Prostate gland (tissue), 2 donors: Measurements from ENCODE around the gene RABGAP1L. TPM values are rescaled to one million over a fixed set of nuclear protein-coding genes. Genes with fewer than 3 reads are reported as not detected.

Experiments
- DNase-seq: peaks from one replicate; pipeline ENCODE4 v3.0.0-alpha.2; 2019; ENCODE audit warnings: low spot score
- H3K27ac ChIP-seq, 2 donors: fragments of 200-600 bp; sonication (generic); 2 replicates each; pipeline ENCODE4 v1.5.1; 2017 to 2019
- H3K27me3 ChIP-seq: fragments of 200-600 bp; sonication (generic); replicated peaks from 2 replicates; pipeline ENCODE4 v1.5.1; 2019; ENCODE audit not compliant: insufficient read depth
- H3K36me3 ChIP-seq, 2 donors: fragments of 200-600 bp; sonication (generic); 1 replicate in 1 of 2; 2 replicates in 1 of 2; pipeline versions ENCODE4 v1.5.1 to v1.8.1; 2017 to 2019
- H3K4me1 ChIP-seq: fragments of 200-600 bp; sonication (generic); replicated peaks from 2 replicates; pipeline ENCODE4 v1.5.1; 2019
- H3K4me3 ChIP-seq, 2 donors: fragments of 200-600 bp; sonication (generic); 2 replicates each; pipeline ENCODE4 v1.5.1; 2017 to 2019
- H3K9me3 ChIP-seq: fragments of 200-600 bp; sonication (generic); 2 replicates; pipeline ENCODE4 v1.5.1; 2017
- CTCF ChIP-seq, 4 experiments: fragments of 200-600 bp in 2 of 4; fragments of 450-650 bp in 2 of 4; sonication (generic) in 2 of 4; IDR thresholded peaks; 1 replicate in 3 of 4; 2 replicates in 1 of 4; pipeline ENCODE4 v1.5.1; 2016 to 2019; ENCODE audit warnings: antibody characterized with exemption in 4 of 4, mild to moderate bottlenecking in 2 of 4, moderate library complexity in 2 of 4
- POLR2A ChIP-seq: fragments of 450-650 bp; IDR thresholded peaks from one replicate; pipeline ENCODE4 v1.6.1; 2016; ENCODE audit warnings: antibody characterized with exemption, mild to moderate bottlenecking
- POLR2AphosphoS5 ChIP-seq: sonication (generic); formaldehyde crosslinking; IDR thresholded peaks from one replicate; pipeline ENCODE4 v1.6.1; 2017; ENCODE audit warnings: antibody characterized with exemption
- WGBS: methylation state at CpG from one replicate; pipeline ENCODE4 v1.1.5; 2018; 5-methylcytosine and 5-hydroxymethylcytosine counted together
- intact Hi-C: fragments of 100-400 bp; cut with DNase I; formaldehyde crosslinking; loops from one replicate; pipeline ENCODE4 v1.14.2; 2022
- total RNA-seq, 2 donors: library from RNA; depleted of rRNA; stranded (reverse); fragments of >200 nt; gene quantifications; one replicate each; pipeline ENCODE4 v1.1.0, GENCODE V29; 2016

RABGAP1L gene
- total RNA-seq, 2 donors from 2014 or later: 32.3 to 41.5 TPM

- Histone ChIP-seq H3K4me3 (no peak overlapping the region), H3K27ac (no peak overlapping the region), H3K9me3 (no peaks in the 10 kb centered on the region), H3K4me1 (no peaks in the 10 kb centered on the region), H3K27me3 (no peaks in the 10 kb centered on the region), H3K36me3 (no peaks in the 10 kb centered on the region)
- WGBS: 90% methylated on average over 4 of the region's 4 CpGs
- DNase-seq: no peak
- no peak for TF ChIP-seq CTCF (IDR thresholded peaks at IDR 0.05)
- no peak for TF ChIP-seq POLR2A
- no peak for TF ChIP-seq POLR2AphosphoS5
- intact Hi-C loops: no loop called here
Observed at GRCh38 chr1:174761901-174762585, 602.7 kb downstream of the RABGAP1L start.

DNA sequence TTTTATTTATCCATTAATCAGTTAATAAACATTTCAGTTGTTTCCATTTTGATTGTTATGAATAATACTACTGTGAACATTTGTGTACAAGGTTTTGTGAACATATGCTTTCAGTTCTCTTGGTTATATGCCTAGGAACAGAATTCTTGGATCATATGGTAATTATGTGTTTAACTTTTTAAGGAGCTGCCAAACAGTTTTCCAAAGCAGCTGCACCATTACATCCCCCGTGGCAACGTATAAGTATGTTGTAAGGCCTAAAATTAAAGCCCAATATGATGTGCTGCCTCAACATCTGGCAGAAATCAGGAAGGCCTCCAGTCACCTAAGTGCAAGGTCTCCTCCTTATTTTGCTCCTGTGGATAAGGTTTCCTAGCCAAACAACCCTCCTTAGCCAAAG is 604.9 kb downstream of the RABGAP1L start:
- no peak for DNase-seq
- Histone ChIP-seq H3K4me1 (no peaks in the 10 kb centered on the region), H3K27ac (no peak overlapping the region), H3K9me3 (no peaks in the 10 kb centered on the region), H3K27me3 (no peaks in the 10 kb centered on the region), H3K4me3 (no peak overlapping the region), H3K36me3 (no peaks in the 10 kb centered on the region)
- WGBS: 62% methylated on average over 2 of the region's 2 CpGs
- intact Hi-C loops: no loop called here
- no peak for TF ChIP-seq POLR2AphosphoS5
- TF ChIP-seq CTCF (IDR thresholded peaks at IDR 0.05): no peak
- no peak for TF ChIP-seq POLR2A

- H3K27me3 ChIP-seq: no peaks in the 10 kb centered on the region
- 95% methylated on average over 2 of the region's 2 CpGs for WGBS
- TF ChIP-seq POLR2A (no peak), CTCF (IDR thresholded peaks at IDR 0.05) (no peak), POLR2AphosphoS5 (no peak)
- H3K9me3 ChIP-seq: no peaks in the 10 kb centered on the region
- no peaks in the 10 kb centered on the region for H3K4me1 ChIP-seq
- DNase-seq: no peak
- H3K4me3 ChIP-seq: no peak overlapping the region
- H3K36me3 ChIP-seq: no peaks in the 10 kb centered on the region
- H3K27ac ChIP-seq: no peak overlapping the region
- intact Hi-C loops: loop anchor here (5.0 kb wide), 1 partner anchor 216 kb away; no protein-coding TSS in a partner anchor
Observed at GRCh38 chr1:174766727-174767126, 607.4 kb downstream of the RABGAP1L start.

DNA sequence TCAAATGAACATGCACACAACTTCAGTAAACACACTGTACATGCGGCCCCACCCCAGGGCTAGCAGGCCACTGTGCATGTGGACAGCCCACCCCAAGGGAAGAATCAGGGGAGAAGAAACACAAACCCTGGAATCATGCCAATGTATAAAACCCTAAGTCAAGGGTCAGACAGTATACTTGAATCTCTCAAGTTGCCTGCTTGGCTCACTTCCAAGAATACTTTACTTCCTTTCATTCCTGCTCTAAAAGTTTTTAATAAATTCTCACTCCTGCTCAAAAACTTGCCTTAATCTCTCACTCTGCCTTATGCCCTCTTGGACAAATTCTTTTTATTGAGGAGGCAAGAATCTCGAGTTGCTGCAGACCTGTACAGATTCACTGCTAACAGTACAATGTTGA is 609.2 kb downstream of the RABGAP1L start:
- intact Hi-C loops: loop anchor here (5.0 kb wide), 1 partner anchor 214 kb away; no protein-coding TSS in a partner anchor
- WGBS: 19% methylated on average over 2 of the region's 2 CpGs
- H3K9me3 ChIP-seq: no peaks in the 10 kb centered on the region
- no peak for DNase-seq
- no peaks in the 10 kb centered on the region for H3K36me3 ChIP-seq
- no peak for TF ChIP-seq CTCF (IDR thresholded peaks at IDR 0.05)
- TF ChIP-seq POLR2A: no peak
- no peak for TF ChIP-seq POLR2AphosphoS5
- H3K4me1 ChIP-seq: no peaks in the 10 kb centered on the region
- H3K27ac ChIP-seq: no peak overlapping the region
- no peak overlapping the region for H3K4me3 ChIP-seq
- H3K27me3 ChIP-seq: no peaks in the 10 kb centered on the region

DNA sequence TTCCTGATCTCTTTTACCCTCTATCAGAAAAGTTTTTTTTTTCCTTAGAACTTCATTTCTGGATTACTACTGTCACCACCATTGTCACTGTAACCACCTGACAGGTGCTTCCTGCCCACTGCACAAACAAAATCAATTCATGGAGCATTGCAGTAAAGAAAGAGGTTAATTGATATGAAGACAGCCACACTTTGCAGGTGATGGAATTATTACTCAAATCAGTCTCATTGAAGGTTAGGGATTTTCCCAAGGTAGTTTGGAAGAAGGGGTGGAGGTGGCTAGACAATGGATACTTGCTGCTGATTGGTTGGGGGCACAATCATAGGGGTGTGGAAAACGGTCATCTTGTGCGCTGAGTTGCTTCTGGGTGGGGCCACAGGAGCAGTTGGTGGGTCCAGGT is 609.6 kb downstream of the RABGAP1L start:
- Histone ChIP-seq H3K36me3 (no peaks in the 10 kb centered on the region), H3K27ac (no peak overlapping the region), H3K4me1 (no peaks in the 10 kb centered on the region), H3K9me3 (no peaks in the 10 kb centered on the region), H3K4me3 (no peak overlapping the region), H3K27me3 (no peaks in the 10 kb centered on the region)
- no peak for DNase-seq
- intact Hi-C loops: loop anchor here (5.0 kb wide), 1 partner anchor 213 kb away; no protein-coding TSS in a partner anchor
- TF ChIP-seq POLR2AphosphoS5 (no peak), POLR2A (no peak), CTCF (IDR thresholded peaks at IDR 0.05) (no peak)
- whole genome bisulfite sequencing: 82% methylated on average over 2 of the region's 2 CpGs
